Eye (tissue), 1 donor: Measurements from ENCODE around the gene NGEF.

ENCODE experiments used
- DNase-seq: peaks from one replicate; pipeline ENCODE4 v3.0.0-alpha.2; 2015

Gene NGEF

GRCh38 chr2:232879618-232880494, 133.2 kb downstream of the NGEF start:
- no peak for DNase-seq

GRCh38 chr2:232878855-232879617, 134.0 kb downstream of the NGEF start:
- DNase-seq: no peak

- DNase-seq: no peak
Observed at GRCh38 chr2:232877940-232878511, 135.0 kb downstream of the NGEF start.

DNA sequence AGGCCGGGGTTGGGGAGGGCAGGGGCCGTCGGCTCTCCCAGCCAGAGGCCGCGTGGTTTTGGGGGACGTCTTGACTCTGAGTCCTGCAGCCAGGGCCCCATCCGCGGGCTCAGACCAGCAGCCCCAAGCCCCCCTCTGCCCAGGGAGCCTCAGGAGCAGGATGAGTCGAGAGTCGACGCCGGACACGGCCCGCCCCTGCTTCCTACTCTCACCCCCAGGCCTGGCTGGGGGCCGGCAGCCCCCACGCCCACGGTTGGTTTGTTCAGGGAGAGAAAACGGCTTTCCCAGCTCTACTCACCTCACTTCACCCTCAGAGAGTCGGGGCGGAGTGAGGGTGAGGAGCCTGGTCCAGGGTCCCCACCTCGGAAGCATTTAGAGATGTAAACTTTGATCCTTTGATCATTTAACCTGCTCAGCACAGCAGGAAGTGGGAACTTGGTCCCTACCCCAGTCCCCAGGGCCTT, 136.0 kb downstream of the NGEF start:
- no peak for DNase-seq

- DNase-seq: peak; percentile 67
Observed at GRCh38 chr2:232876161-232876977, 136.7 kb downstream of the NGEF start.

GRCh38 chr2:232875256-232876121, 137.6 kb downstream of the NGEF start:
- DNase-seq: peak; percentile 42

DNA sequence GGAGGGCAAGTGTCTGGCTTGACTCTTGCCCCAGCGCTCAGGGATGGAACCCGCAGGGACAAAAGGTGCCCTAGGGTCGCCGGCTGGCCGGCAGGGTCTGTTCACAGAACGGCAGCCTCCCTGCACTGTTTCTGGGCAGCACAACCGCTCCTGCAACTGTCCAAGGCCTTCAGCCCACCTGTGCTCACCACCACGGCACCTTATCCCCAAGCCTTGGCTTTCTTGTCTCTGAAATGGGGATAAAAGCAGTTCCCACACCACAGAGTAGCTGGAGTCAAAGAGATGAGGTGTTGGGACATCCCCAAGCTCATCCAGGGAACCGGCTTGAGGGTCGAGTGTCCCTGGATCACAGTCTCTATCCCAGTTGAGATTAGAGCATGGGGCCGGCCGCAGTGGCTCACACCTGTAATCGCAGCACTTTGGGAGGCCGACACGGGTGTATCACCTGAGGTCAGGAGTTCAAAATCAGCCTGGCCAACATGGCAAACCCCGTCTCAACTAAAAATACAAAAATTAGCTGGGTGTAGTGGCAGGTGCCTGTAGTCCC, 138.3 kb downstream of the NGEF start:
- no peak for DNase-seq

GRCh38 chr2:232873909-232874641, 139.0 kb downstream of the NGEF start:
- no peak for DNase-seq

- no peak for DNase-seq
Observed at GRCh38 chr2:232873292-232873908, 139.7 kb downstream of the NGEF start.

- no peak for DNase-seq
Observed at GRCh38 chr2:232872826-232873225, 140.2 kb downstream of the NGEF start.

GRCh38 chr2:232871835-232872736, 141.0 kb downstream of the NGEF start:
- no peak for DNase-seq

DNA sequence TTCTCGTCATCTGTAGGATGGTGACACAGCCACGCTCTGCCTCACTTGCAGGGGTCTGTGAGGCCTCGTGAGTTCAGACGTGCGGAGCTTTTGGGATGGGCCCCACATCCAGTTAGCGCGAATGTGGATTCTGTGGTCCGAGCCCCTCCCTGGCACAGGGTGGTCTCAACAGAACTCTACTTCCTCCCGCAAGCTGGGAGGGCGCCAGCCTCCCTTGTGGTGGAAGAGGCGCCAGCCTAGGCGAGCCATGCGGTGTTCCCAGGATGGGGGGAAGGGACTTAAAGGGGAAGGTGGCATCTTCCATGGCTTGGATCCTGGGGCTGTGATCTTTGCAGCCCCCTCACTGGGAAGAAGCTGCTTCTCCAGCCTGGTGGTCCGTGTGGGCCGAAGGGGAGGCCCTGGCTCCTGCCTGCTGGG, 141.6 kb downstream of the NGEF start:
- no peak for DNase-seq

DNA sequence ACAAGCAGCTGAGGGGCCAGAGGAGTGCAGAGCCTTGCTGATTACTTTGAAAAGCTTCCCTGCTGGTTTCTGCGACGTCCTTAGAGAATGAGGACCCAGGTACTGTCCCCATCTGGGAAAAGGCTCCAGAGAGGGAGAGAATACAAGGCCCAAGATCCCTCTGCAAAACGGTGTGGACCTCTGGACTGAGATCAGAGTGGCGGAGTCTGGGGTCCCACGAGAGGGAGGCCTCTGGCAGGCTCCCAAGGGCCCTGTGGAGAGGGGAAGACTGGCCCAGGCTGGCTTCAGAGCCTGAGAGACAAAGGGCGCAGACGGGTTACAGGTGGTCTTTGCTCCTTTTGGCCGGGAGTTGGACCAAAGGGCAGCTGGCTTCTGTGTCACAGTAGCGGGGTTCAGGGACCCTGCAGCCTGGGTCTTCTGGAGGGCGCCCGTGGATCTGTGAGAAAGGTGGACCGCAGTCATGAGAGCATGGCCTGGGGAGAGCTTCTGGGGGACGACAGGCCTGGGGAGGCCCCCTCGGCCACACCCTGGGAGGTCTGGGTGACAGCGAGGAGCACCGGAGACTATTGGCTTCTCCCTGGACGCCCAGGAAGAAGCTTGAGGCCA, 142.2 kb downstream of the NGEF start:
- DNase-seq: no peak

DNA sequence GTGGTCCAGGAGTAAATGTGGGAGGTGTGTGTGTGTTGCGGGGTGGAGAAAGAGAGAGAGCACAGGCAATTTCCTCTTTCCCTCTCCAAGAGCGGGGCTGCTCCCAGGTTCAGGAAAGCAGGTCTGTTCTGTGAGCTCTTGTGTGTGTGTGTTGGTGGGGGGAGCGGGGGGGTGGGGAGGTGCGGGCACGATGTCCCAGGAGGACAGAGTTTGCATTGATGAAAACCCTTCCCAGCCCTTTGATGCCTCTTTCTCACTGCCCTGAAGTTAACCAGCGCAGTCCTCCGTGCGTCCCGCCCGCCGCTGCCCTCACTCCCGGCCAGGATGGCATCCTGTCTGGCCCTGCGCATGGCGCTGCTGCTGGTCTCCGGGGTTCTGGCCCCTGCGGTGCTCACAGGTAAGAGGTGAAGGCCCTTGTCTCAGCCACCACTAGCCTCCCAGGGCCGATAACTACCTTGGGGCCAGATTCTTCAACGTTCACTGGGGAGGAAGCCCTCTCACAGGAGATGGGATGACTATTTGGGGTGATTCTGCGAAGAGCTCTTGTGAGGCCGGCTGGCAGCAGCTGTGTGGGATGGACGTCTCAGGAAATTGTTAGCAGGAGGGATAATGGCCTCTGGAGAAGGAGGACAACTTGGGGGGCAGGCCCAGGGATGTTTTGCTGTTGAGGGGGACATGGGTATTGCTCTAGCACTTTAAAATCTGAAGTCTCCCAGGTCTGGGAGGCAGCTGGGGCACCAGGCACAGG, 142.9 kb downstream of the NGEF start, which contains the start of gene SNORC:
Gene SNORC (plus strand): TSS at position 247 of the 748 bp plus-strand sequence. CDS start 78 bp downstream, at position 325.
- DNase-seq: no peak

DNA sequence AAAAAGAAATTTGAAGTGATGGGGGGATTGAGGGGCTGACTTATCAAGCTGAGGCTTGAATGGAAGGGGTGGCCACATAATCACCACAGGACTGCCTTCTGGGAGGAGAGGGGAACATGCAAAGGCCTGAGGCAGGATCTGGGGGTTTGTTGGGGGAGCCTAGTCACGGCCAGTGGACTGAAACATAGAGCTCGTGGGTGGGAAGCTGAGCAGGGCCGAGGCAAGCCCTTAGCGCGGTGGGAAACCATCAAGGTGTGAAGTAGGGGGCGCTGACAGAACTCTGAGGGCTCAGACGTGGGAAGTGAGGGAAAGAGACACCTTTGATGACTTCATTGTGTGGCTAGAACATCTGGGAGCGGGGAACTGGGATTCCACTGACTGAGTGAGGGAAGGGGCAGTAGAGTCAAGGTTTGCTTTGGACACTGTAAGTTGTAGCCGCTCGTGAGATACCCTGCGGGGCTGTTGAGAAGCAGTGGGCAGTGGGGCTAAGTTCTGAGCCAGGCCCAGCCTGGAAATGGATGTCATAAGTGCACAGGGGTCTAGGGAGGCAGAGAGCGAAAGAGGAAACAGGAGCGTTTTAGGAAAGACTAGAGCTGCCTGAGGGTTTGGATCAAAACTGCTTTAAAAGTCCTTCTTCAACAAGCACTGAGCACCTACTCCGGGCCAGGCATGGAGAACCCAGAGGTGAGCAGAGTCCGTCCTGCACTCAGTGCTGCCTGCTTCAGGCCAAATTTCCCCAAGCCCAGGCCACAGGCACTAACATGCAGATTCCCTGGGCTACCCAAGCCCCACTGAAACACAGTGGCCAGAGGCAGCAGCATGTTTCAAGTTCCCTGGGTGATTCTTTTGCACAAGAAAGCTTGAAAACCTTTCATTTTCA, 143.7 kb downstream of the NGEF start:
- DNase-seq: no peak

- DNase-seq: no peak
Observed at GRCh38 chr2:232866104-232866503, 147.0 kb downstream of the NGEF start.

GRCh38 chr2:232865165-232865564, 147.9 kb downstream of the NGEF start:
- DNase-seq: no peak
